VCaP (cell line): Measurements from ENCODE around the gene SCGB3A1.

Experiments
- H3K27ac ChIP-seq: fragments of 450-650 bp; 2 replicates; pipeline ENCODE4 v1.5.1; 2017
- TF ChIP-seq, protein P1 (sequence below): fragments of 450-650 bp; conservative IDR thresholded peaks from 2 replicates; pipeline ENCODE4 v1.5.1; 2017; ENCODE audit warnings: mild to moderate bottlenecking, moderate library complexity

SCGB3A1 gene

DNA sequence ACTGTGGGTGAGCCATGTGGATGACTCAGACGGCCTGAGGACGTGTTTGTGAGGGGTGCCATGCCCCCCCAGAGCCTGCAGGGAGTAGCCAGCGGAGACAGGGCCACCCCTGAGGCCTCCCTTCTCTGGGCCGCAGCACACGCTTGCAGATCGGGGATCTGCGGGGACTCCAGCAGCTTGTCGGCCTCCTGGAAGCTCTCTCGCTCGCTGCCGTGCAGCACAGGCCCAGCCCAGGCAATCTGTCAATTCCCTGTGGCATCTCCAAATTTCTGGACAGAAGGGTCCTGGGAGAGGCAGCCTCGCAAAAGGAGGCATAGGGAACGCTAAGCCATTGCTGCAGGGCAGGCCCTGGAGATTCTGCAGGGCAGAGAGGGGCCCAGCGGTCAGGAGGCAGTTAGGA is 36.9 kb upstream of the SCGB3A1 start:
- H3K27ac ChIP-seq = no peak overlapping the region
- TF ChIP-seq, protein P1, sequence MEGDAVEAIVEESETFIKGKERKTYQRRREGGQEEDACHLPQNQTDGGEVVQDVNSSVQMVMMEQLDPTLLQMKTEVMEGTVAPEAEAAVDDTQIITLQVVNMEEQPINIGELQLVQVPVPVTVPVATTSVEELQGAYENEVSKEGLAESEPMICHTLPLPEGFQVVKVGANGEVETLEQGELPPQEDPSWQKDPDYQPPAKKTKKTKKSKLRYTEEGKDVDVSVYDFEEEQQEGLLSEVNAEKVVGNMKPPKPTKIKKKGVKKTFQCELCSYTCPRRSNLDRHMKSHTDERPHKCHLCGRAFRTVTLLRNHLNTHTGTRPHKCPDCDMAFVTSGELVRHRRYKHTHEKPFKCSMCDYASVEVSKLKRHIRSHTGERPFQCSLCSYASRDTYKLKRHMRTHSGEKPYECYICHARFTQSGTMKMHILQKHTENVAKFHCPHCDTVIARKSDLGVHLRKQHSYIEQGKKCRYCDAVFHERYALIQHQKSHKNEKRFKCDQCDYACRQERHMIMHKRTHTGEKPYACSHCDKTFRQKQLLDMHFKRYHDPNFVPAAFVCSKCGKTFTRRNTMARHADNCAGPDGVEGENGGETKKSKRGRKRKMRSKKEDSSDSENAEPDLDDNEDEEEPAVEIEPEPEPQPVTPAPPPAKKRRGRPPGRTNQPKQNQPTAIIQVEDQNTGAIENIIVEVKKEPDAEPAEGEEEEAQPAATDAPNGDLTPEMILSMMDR = no peak

DNA sequence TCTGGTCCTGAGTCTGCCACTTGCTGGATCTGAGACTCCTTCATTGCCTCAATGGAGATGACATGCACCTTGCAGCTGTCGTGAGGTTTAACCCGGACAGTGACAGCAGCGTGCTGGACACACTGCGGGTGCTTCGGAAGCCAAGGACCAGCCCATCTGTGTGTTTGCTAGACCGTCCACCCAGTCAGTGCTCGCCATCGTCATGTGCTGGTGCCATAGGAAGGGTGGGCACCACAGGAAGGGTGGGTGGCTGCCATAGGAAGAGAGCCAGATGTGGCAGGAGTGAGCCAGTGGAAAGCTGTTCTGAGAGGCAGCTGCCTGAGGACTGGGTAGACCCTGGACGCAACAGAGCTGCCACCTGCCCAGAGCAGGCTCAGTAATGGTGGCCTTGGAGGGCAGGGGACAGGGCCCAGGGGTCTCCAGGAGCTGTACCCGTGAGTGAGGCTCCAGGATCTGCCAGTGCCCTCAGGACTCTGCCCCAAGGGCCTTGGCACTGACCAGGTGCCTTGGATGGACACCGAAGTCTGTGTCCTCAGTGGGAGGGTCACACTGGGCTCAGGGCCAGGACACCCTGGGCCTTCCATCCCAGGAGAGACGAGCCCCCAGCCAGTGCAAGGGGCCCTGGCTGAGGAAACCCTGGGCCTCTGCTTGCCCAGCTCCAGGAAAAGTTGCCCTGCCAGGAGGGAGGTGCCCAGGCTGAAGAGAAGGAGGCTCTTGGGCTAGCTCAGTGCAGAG is 36.3 kb upstream of the SCGB3A1 start:
- TF ChIP-seq, protein P1 = no peak
- no peak overlapping the region for H3K27ac ChIP-seq

- TF ChIP-seq, protein P1 = no peak
- no peak overlapping the region for H3K27ac ChIP-seq
Measured at GRCh38 chr5:180626661-180627385, 35.5 kb upstream of the SCGB3A1 start.

- TF ChIP-seq, protein P1 = no peak
- no peak overlapping the region for H3K27ac ChIP-seq
Measured at GRCh38 chr5:180625791-180626660, 34.7 kb upstream of the SCGB3A1 start.

DNA sequence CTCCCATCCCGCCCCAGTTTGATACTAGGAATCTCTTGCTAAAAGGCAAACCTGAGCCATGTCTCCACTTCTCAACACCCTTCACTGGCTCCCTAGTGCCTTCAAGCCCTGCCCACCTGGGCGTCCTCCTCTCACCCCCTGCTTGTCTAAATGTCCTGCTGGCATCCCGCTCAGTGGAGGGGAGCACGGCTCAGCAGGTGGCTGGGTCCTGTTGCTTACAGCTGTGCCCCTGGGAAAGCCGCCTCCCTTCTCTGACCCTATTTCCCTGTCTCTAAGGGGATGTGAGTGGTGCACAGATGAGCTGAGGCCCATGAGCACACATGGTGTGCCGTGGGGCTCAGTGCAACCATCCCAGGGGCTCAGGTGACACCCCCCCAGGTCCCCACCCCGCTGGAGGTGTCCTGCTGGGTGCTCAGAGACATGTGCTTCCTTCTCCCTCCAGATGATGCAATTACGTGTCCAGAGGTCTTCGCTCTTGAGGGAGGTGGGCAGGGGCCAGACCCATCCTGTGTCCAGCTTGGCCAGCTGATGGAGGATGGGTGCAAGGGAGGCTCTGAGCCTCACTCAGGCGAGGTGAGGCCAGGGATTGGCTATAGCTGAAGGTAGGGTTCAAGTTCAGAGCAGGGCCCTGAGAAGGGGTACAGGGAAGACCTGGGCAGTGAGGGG is 34.0 kb upstream of the SCGB3A1 start:
- no peak overlapping the region for H3K27ac ChIP-seq
- TF ChIP-seq, protein P1 = no peak

- no peak overlapping the region for H3K27ac ChIP-seq
- TF ChIP-seq, protein P1 = no peak; the same call in 1 of the 2 replicates
Measured at GRCh38 chr5:180624587-180624986, 33.3 kb upstream of the SCGB3A1 start.

DNA sequence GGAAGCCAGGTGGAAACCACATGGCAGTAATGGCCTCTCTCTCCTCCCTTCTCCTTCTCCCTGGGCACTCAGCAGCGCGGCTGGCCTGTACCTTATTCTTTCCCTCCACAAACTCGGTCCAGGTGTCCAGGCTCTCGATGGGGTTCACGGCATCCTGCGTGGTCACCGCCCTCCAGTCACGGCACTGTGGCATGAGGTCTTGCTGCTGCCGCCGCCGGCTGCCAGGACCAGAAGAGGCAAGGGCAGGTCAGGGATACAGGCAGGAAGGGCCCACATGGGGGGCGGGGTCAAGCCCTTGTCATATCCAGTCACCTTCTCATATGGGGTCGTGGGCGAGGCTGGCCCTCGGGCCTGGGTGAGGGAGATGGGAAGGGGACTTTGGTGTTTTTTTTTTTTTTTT is 32.5 kb upstream of the SCGB3A1 start:
- TF ChIP-seq, protein P1 = no peak
- H3K27ac ChIP-seq = no peak overlapping the region
